Activated T-cell treated with anti-CD3 and anti-CD28 coated beads, Interleukin-2, amount 50 U/mL, for 4 hours (primary cell): ENCODE data around the gene ZCCHC24. TPM values are rescaled to one million over a fixed set of nuclear protein-coding genes. Genes with fewer than 3 reads are reported as not detected.

Source experiments
- ATAC-seq, 2 donors: fragments of 200-7000 bp; cut with Tn5 transposase; one replicate each; pipeline ENCODE4 v1.10.0; 2021
- DNase-seq: peaks from one replicate; pipeline ENCODE4 v3.0.0-alpha.2; 2020
- H3K27me3 Mint-ChIP-seq: one replicate; pipeline ENCODE4 v1.8.0; 2021; ENCODE audit warnings: low read depth, mixed read lengths
- H3K36me3 Mint-ChIP-seq: one replicate; pipeline ENCODE4 v1.8.0; 2022; ENCODE audit warnings: mixed read lengths; ENCODE audit not compliant: insufficient read depth
- H3K4me1 Mint-ChIP-seq: one replicate; pipeline ENCODE4 v1.8.0; 2021; ENCODE audit warnings: low read depth, mixed read lengths
- H3K4me3 Mint-ChIP-seq: one replicate; pipeline ENCODE4 v1.8.0; 2021; ENCODE audit warnings: mild to moderate bottlenecking, moderate library complexity, mixed read lengths
- H3K9me3 Mint-ChIP-seq: one replicate; pipeline ENCODE4 v1.8.0; 2021; ENCODE audit warnings: mixed read lengths
- total RNA-seq, 3 donors: library from RNA; stranded (reverse); gene quantifications; one replicate each; pipeline ENCODE4 v1.2.1, GENCODE V29; 2021

The ZCCHC24 gene
- total RNA-seq, 3 donors from 2014 or later, result 0.26 to 0.92 (median 0.63) TPM

- H3K4me3 Mint-ChIP-seq, result no peak overlapping the region
Measured at GRCh38 chr10:79387974-79388850, 57.2 kb downstream of the ZCCHC24 start.

GRCh38 chr10:79387466-79387973, 57.9 kb downstream of the ZCCHC24 start:
- ATAC-seq, result no peak

More at GRCh38 chr10:79387974-79388850, 57.2 kb downstream of the ZCCHC24 start:
- H3K27me3 Mint-ChIP-seq, result no peaks in the 10 kb centered on the region
- no peaks in the 10 kb centered on the region for H3K36me3 Mint-ChIP-seq
- DNase-seq, result no peak
- ATAC-seq, result no peak
- no peaks in the 10 kb centered on the region for H3K4me1 Mint-ChIP-seq
- H3K9me3 Mint-ChIP-seq, result no peaks in the 10 kb centered on the region

GRCh38 chr10:79386637-79387465, 58.6 kb downstream of the ZCCHC24 start:
- DNase-seq, result no peak

More at GRCh38 chr10:79387466-79387973, 57.9 kb downstream of the ZCCHC24 start:
- H3K36me3 Mint-ChIP-seq, result no peaks in the 10 kb centered on the region
- H3K4me3 Mint-ChIP-seq, result no peak overlapping the region
- H3K4me1 Mint-ChIP-seq, result no peaks in the 10 kb centered on the region
- no peak for DNase-seq
- no peaks in the 10 kb centered on the region for H3K27me3 Mint-ChIP-seq
- no peaks in the 10 kb centered on the region for H3K9me3 Mint-ChIP-seq

GRCh38 chr10:79385804-79386531, 59.5 kb downstream of the ZCCHC24 start:
- ATAC-seq, result no peak
- no peaks in the 10 kb centered on the region for H3K27me3 Mint-ChIP-seq
- H3K4me1 Mint-ChIP-seq, result no peaks in the 10 kb centered on the region
- no peak for DNase-seq
- H3K9me3 Mint-ChIP-seq, result no peaks in the 10 kb centered on the region
- no peaks in the 10 kb centered on the region for H3K36me3 Mint-ChIP-seq
- H3K4me3 Mint-ChIP-seq, result no peak overlapping the region

More at GRCh38 chr10:79386637-79387465, 58.6 kb downstream of the ZCCHC24 start:
- H3K36me3 Mint-ChIP-seq, result no peaks in the 10 kb centered on the region
- no peak overlapping the region for H3K4me3 Mint-ChIP-seq
- no peaks in the 10 kb centered on the region for H3K27me3 Mint-ChIP-seq
- no peaks in the 10 kb centered on the region for H3K9me3 Mint-ChIP-seq
- H3K4me1 Mint-ChIP-seq, result no peaks in the 10 kb centered on the region
- ATAC-seq, result no peak

- H3K9me3 Mint-ChIP-seq, result no peaks in the 10 kb centered on the region
- no peak for ATAC-seq
- H3K36me3 Mint-ChIP-seq, result no peaks in the 10 kb centered on the region
Measured at GRCh38 chr10:79385392-79385795, 60.0 kb downstream of the ZCCHC24 start.

GRCh38 chr10:79384773-79385391, 60.5 kb downstream of the ZCCHC24 start:
- ATAC-seq, result no peak
- no peak overlapping the region for H3K4me3 Mint-ChIP-seq
- no peak for DNase-seq
- H3K9me3 Mint-ChIP-seq, result no peaks in the 10 kb centered on the region
- H3K36me3 Mint-ChIP-seq, result no peaks in the 10 kb centered on the region
- H3K27me3 Mint-ChIP-seq, result no peaks in the 10 kb centered on the region
- no peaks in the 10 kb centered on the region for H3K4me1 Mint-ChIP-seq

More at GRCh38 chr10:79385392-79385795, 60.0 kb downstream of the ZCCHC24 start:
- no peaks in the 10 kb centered on the region for H3K27me3 Mint-ChIP-seq
- DNase-seq, result no peak
- H3K4me1 Mint-ChIP-seq, result no peaks in the 10 kb centered on the region
- no peak overlapping the region for H3K4me3 Mint-ChIP-seq

- Mint-ChIP-seq H3K4me3 (no peak overlapping the region), H3K9me3 (no peaks in the 10 kb centered on the region), H3K27me3 (no peaks in the 10 kb centered on the region), H3K36me3 (no peaks in the 10 kb centered on the region), H3K4me1 (no peaks in the 10 kb centered on the region)
- DNase-seq (no peak), ATAC-seq (no peak)
Measured at GRCh38 chr10:79383974-79384606, 61.3 kb downstream of the ZCCHC24 start.

- no peak overlapping the region for H3K4me3 Mint-ChIP-seq
- no peak for DNase-seq
Measured at GRCh38 chr10:79382491-79382941, 62.9 kb downstream of the ZCCHC24 start.

GRCh38 chr10:79381804-79382221, 63.6 kb downstream of the ZCCHC24 start:
- Mint-ChIP-seq H3K36me3 (no peaks in the 10 kb centered on the region), H3K9me3 (no peaks in the 10 kb centered on the region), H3K27me3 (no peaks in the 10 kb centered on the region), H3K4me1 (no peaks in the 10 kb centered on the region), H3K4me3 (no peak overlapping the region)
- ATAC-seq, result no peak
- DNase-seq, result no peak

More at GRCh38 chr10:79382491-79382941, 62.9 kb downstream of the ZCCHC24 start:
- no peak for ATAC-seq
- H3K4me1 Mint-ChIP-seq, result no peaks in the 10 kb centered on the region
- no peaks in the 10 kb centered on the region for H3K9me3 Mint-ChIP-seq
- H3K36me3 Mint-ChIP-seq, result no peaks in the 10 kb centered on the region
- no peaks in the 10 kb centered on the region for H3K27me3 Mint-ChIP-seq

GRCh38 chr10:79380946-79381721, 64.3 kb downstream of the ZCCHC24 start:
- DNase-seq, result no peak

GRCh38 chr10:79380125-79380945, 65.1 kb downstream of the ZCCHC24 start:
- H3K4me3 Mint-ChIP-seq, result no peak overlapping the region
- no peaks in the 10 kb centered on the region for H3K36me3 Mint-ChIP-seq
- no peaks in the 10 kb centered on the region for H3K9me3 Mint-ChIP-seq
- DNase-seq (no peak), ATAC-seq (no peak)
- no peaks in the 10 kb centered on the region for H3K27me3 Mint-ChIP-seq
- no peaks in the 10 kb centered on the region for H3K4me1 Mint-ChIP-seq

More at GRCh38 chr10:79380946-79381721, 64.3 kb downstream of the ZCCHC24 start:
- no peaks in the 10 kb centered on the region for H3K27me3 Mint-ChIP-seq
- H3K9me3 Mint-ChIP-seq, result no peaks in the 10 kb centered on the region
- H3K36me3 Mint-ChIP-seq, result no peaks in the 10 kb centered on the region
- no peak overlapping the region for H3K4me3 Mint-ChIP-seq
- H3K4me1 Mint-ChIP-seq, result no peaks in the 10 kb centered on the region
- no peak for ATAC-seq
